Lung (tissue), 12 donors: ENCODE results near the gene MPI. TPM values are rescaled to one million over a fixed set of nuclear protein-coding genes. Genes with fewer than 3 reads are reported as not detected.
A peak's percentile ranks its signal among the peaks of the same experiment; 100 is the strongest.

Source experiments
- ATAC-seq: fragments of 200-7000 bp; cut with Tn5 transposase; one replicate; pipeline ENCODE4 v1.9.1; 2020; ENCODE audit warnings: moderate number of reproducible peaks; ENCODE audit not compliant: insufficient read depth, low FRiP score
- DNase-seq, 3 donors: peaks; one replicate each; pipeline ENCODE4 v3.0.0-alpha.2; 2013 to 2017
- H3K27ac ChIP-seq, 2 donors: one replicate each; pipeline ENCODE4 v1.5.1; 2013; ENCODE audit warnings: mild to moderate bottlenecking in 2 of 2, moderate library complexity in 2 of 2, control low read depth in 1 of 2, inconsistent platforms in 1 of 2, low read depth in 1 of 2, low read length in 1 of 2
- H3K27me3 ChIP-seq, 3 donors: one replicate each; pipeline ENCODE4 v1.5.1; 2013; ENCODE audit warnings: low read length in 2 of 3; ENCODE audit not compliant: control insufficient read depth in 3 of 3, insufficient read depth in 3 of 3
- H3K36me3 ChIP-seq, 4 donors: one replicate each; pipeline ENCODE4 v1.5.1; 2013; ENCODE audit warnings: low read length in 4 of 4, mild to moderate bottlenecking in 1 of 4, moderate library complexity in 1 of 4; ENCODE audit not compliant: control insufficient read depth in 4 of 4, insufficient read depth in 4 of 4
- H3K4me1 ChIP-seq, 5 donors: one replicate each; pipeline ENCODE4 v1.5.1; 2013; ENCODE audit warnings: low read length in 5 of 5, mild to moderate bottlenecking in 2 of 5, moderate library complexity in 1 of 5; ENCODE audit not compliant: control insufficient read depth in 5 of 5, insufficient read depth in 5 of 5
- H3K4me3 ChIP-seq: one replicate; pipeline ENCODE4 v1.5.1; 2013; ENCODE audit warnings: mild to moderate bottlenecking, control low read depth, moderate library complexity
- H3K9ac ChIP-seq, 2 donors: one replicate each; pipeline ENCODE4 v1.5.1; 2013; ENCODE audit warnings: low read length in 2 of 2, control low read depth in 1 of 2; ENCODE audit not compliant: insufficient read depth in 1 of 2
- H3K9me3 ChIP-seq, 4 donors: one replicate each; pipeline ENCODE4 v1.5.1; 2013; ENCODE audit warnings: low read length in 3 of 4, mild to moderate bottlenecking in 1 of 4, moderate library complexity in 1 of 4; ENCODE audit not compliant: control insufficient read depth in 4 of 4, insufficient read depth in 3 of 4
- CTCF ChIP-seq: IDR thresholded peaks from 2 replicates; pipeline ENCODE4 v1.5.1; 2012; ENCODE audit warnings: mild to moderate bottlenecking; ENCODE audit errors: control extremely low read depth, extremely low read depth
- WGBS, 2 donors: extraction: QIAGEN DNeasy Blood & Tissue Kit; methylation state at CpG; one replicate each; pipeline ENCODE4 v1.1.7; 2013; 5-methylcytosine and 5-hydroxymethylcytosine counted together
- polyA plus RNA-seq, 2 donors: library from polyadenylated mRNA; stranded (reverse); fragments of 200-250 nt; gene quantifications; one replicate each; pipeline ENCODE4 v1.2.1, GENCODE V29; 2013
- total RNA-seq, 2 donors: library from RNA; depleted of rRNA in 1 of 2; stranded (reverse); fragments of >200 nt in 1 of 2; gene quantifications; one replicate each; pipeline ENCODE4 v1.2.1, GENCODE V29; 2014 to 2021
- donor health status: control.
- donor health status: control.
- donor health status: Bipolar disorder and iron deficiency.
- donor health status: healthy.
- donor health status: DM: yes; HTN: yes; CAD: no.

MPI gene
- total and polyA plus RNA-seq, 4 donors = 13.7 to 42.4 (median 30.1) TPM

- no peaks in the 10 kb centered on the region for H3K27me3 ChIP-seq
- DNase-seq (no peak), ATAC-seq (no peak)
- TF ChIP-seq CTCF = no peak
- peak overlapping the region in 1 of 2 donors; percentile 89 for H3K27ac ChIP-seq
- H3K36me3 ChIP-seq = peaks cover 0 to 31% (median 4%) of the 10 kb centered on the region in 4 donors
- peaks cover 0 to 15% (median 0%) of the 10 kb centered on the region in 5 donors for H3K4me1 ChIP-seq
- WGBS, 2 donors = 83 to 91% methylated on average over 14 of the region's 14 CpGs
- H3K9ac ChIP-seq = peak overlapping the region in 1 of 2 donors; percentile 27
- H3K4me3 ChIP-seq = peak overlapping the region; percentile 84
- H3K9me3 ChIP-seq = no peaks in the 10 kb centered on the region
These were observed 47.9 kb upstream of the MPI start for GRCh38 chr15:74841891-74842373.

- Histone ChIP-seq H3K27ac (peak within 1 kb of the TSS; percentile 87 to 91), H3K27me3 (no peaks in the 10 kb centered on the region), H3K4me1 (peaks cover 0 to 15% (median 0%) of the 10 kb centered on the region in 5 donors), H3K4me3 (peak within 1 kb of the TSS; percentile 84), H3K9me3 (no peaks in the 10 kb centered on the region), H3K36me3 (peaks cover 0 to 32% (median 5%) of the 10 kb centered on the region in 4 donors), H3K9ac (peak within 1 kb of the TSS in 1 of 2 donors; percentile 27)
- WGBS, 2 donors = 0 to 1% methylated on average over 70 to 84 of the region's 84 CpGs
- ATAC-seq (peak; percentile 95), DNase-seq (peak; percentile 91 to 94 (median 93))
- TF ChIP-seq CTCF = peak; percentile 56
These were observed 47.0 kb upstream of the MPI start, which contains the start of gene ULK3 for GRCh38 chr15:74842581-74843444. ULK3 (minus strand) TSS chr15:74843156; CDS start chr15:74843105, 51 bp downstream.

- no peak for ATAC-seq
- 19 to 28% methylated on average over 13 to 18 of the region's 18 CpGs for WGBS, 2 donors
These were observed 46.4 kb upstream of the MPI start for GRCh38 chr15:74843445-74843828.

More at GRCh38 chr15:74843445-74843828, 46.4 kb upstream of the MPI start:
- no peaks in the 10 kb centered on the region for H3K9me3 ChIP-seq
- peaks cover 0 to 15% (median 0%) of the 10 kb centered on the region in 5 donors for H3K4me1 ChIP-seq
- peak overlapping the region in 1 of 2 donors; percentile 19 for H3K9ac ChIP-seq
- peaks cover 0 to 32% (median 9%) of the 10 kb centered on the region in 4 donors for H3K36me3 ChIP-seq
- DNase-seq = no peak
- H3K27ac ChIP-seq = peak overlapping the region; percentile 87 to 91
- H3K27me3 ChIP-seq = no peaks in the 10 kb centered on the region
- peak overlapping the region; percentile 42 for H3K4me3 ChIP-seq
- no peak for TF ChIP-seq CTCF
